Panc1 (cell line): ENCODE results near the gene C12orf75. TPM values are rescaled to one million over a fixed set of nuclear protein-coding genes. Genes with fewer than 3 reads are reported as not detected.

Experiments used
- ATAC-seq: fragments of 200-7000 bp; cut with Tn5 transposase; 2 replicates; pipeline ENCODE4 v1.9.1; 2020; ENCODE audit warnings: mild to moderate bottlenecking, moderate library complexity
- BruUV-seq: library from RNA; stranded (reverse); fragments of 400-500 nt; replicated peaks from 2 replicates; lab custom pipeline; 2021; lab: Mats Ljungman, UMichigan
- CTCF ChIA-PET: fragments of 300-600 bp; sonication (Branson Sonifier 250); formaldehyde crosslinking; loops from one replicate; lab custom pipeline; 2022; ENCODE audit warnings: antibody characterized with exemption; lab: Charles Lee
- POLR2A ChIA-PET: fragments of 300-600 bp; sonication (Branson Sonifier 250); formaldehyde crosslinking; loops from one replicate; lab custom pipeline; 2022; ENCODE audit warnings: antibody characterized with exemption; lab: Charles Lee
- DNase-seq: peaks from one replicate; pipeline ENCODE4 v3.0.0-alpha.2; 2010; ENCODE audit warnings: low read depth, low spot score
- H3K27ac ChIP-seq: 2 replicates; pipeline ENCODE4 v1.5.1; 2011; ENCODE audit warnings: mild to moderate bottlenecking, low read length, inconsistent platforms
- H3K27me3 ChIP-seq: fragments of 200-500 bp; sonication (Bioruptor generic); 2 replicates; pipeline ENCODE4 v1.6.0; 2014; ENCODE audit warnings: low read length, inconsistent platforms; ENCODE audit not compliant: control insufficient read depth, insufficient read depth
- H3K36me3 ChIP-seq: fragments of 200-500 bp; sonication (Bioruptor generic); 2 replicates; pipeline ENCODE4 v1.5.1; 2014; ENCODE audit warnings: inconsistent platforms, mild to moderate bottlenecking, low read length, moderate library complexity; ENCODE audit not compliant: control insufficient read depth, insufficient read depth
- H3K4me1 ChIP-seq: 2 replicates; pipeline ENCODE4 v1.5.1; 2011; ENCODE audit warnings: inconsistent platforms, mild to moderate bottlenecking, low read length, moderate library complexity; ENCODE audit not compliant: control insufficient read depth, insufficient read depth
- H3K4me3 ChIP-seq, 2 experiments: 2 replicates each; pipeline ENCODE4 v1.5.1; 2011 to 2012; ENCODE audit warnings: low read depth in 2 of 2, low read length in 2 of 2, mild to moderate bottlenecking in 2 of 2, inconsistent platforms in 1 of 2, moderate library complexity in 1 of 2
- H3K9me3 ChIP-seq: fragments of 200-500 bp; sonication (Bioruptor generic); 2 replicates; pipeline ENCODE4 v1.5.1; 2014; ENCODE audit warnings: low read depth, mild to moderate bottlenecking, inconsistent platforms, low read length, moderate library complexity; ENCODE audit not compliant: control insufficient read depth, insufficient read depth
- POLR2AphosphoS5 ChIP-seq: IDR thresholded peaks from 2 replicates; pipeline ENCODE4 v1.6.1; 2012; ENCODE audit warnings: mild to moderate bottlenecking, low read depth, low read length, moderate library complexity
- SIN3A ChIP-seq: IDR thresholded peaks from 2 replicates; pipeline ENCODE4 v1.6.1; 2012; ENCODE audit warnings: low read depth, mild to moderate bottlenecking, low read length, moderate library complexity, borderline replicate concordance; ENCODE audit not compliant: insufficient read depth
- TCF7L2 ChIP-seq: IDR thresholded peaks from 2 replicates; pipeline ENCODE4 v1.6.1; 2011; ENCODE audit warnings: mild to moderate bottlenecking, low read depth, low read length, inconsistent platforms
- in situ Hi-C: cut with HindIII; loops from 2 replicates; pipeline ENCODE4 v1.10.0; 2016; ENCODE audit warnings: low sequenced_read_pairs, low pct_unique_long_range_greater_than_20kb
- intact Hi-C: fragments of 100-400 bp; cut with micrococcal nuclease; formaldehyde crosslinking; loops from one replicate; pipeline ENCODE4 v1.10.0; 2022; ENCODE audit not compliant: unreplicated experiment
- total RNA-seq: library from RNA; stranded (reverse); gene quantifications from one replicate; pipeline ENCODE4 v1.2.1, GENCODE V29; 2021; ENCODE audit not compliant: unreplicated experiment
- TF ChIP-seq, protein P1 (sequence below), 2 experiments: IDR thresholded peaks; 2 replicates each; pipeline ENCODE4 v1.6.1; 2011 to 2012; ENCODE audit warnings: low read depth in 2 of 2, control low read depth in 1 of 2, low read length in 1 of 2, mild to moderate bottlenecking in 1 of 2, moderate library complexity in 1 of 2; ENCODE audit not compliant: insufficient read depth in 1 of 2
- TF ChIP-seq, protein P2 (sequence below): fragments of 450-650 bp; IDR thresholded peaks from 2 replicates; pipeline ENCODE4 v1.5.1; 2017; ENCODE audit warnings: mild to moderate bottlenecking

The C12orf75 gene
- total RNA-seq, 1 experiment from 2014 or later = 132 TPM

DNA sequence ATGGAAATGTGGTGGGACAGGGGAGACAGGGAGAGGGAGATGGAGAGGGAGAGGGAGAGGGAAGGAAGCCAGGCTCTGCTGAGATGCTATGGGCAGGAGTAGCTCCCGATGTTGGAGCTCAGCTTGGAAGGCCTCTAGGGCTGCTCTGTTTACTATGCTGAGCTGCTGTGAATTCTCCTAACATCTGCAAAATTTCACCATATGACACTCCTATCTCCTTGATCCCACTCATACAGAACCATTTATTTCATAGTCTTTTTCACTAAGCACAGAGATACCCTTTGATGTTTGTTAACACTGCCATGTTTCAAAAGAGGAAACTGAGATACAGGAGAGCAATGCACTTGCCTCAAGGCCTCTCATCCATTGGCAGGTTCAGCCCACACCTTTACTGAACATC lies 60.7 kb downstream of the C12orf75 start:
- no peak for ATAC-seq
- H3K27me3 ChIP-seq = no peaks in the 10 kb centered on the region
- TF ChIP-seq, protein P1, sequence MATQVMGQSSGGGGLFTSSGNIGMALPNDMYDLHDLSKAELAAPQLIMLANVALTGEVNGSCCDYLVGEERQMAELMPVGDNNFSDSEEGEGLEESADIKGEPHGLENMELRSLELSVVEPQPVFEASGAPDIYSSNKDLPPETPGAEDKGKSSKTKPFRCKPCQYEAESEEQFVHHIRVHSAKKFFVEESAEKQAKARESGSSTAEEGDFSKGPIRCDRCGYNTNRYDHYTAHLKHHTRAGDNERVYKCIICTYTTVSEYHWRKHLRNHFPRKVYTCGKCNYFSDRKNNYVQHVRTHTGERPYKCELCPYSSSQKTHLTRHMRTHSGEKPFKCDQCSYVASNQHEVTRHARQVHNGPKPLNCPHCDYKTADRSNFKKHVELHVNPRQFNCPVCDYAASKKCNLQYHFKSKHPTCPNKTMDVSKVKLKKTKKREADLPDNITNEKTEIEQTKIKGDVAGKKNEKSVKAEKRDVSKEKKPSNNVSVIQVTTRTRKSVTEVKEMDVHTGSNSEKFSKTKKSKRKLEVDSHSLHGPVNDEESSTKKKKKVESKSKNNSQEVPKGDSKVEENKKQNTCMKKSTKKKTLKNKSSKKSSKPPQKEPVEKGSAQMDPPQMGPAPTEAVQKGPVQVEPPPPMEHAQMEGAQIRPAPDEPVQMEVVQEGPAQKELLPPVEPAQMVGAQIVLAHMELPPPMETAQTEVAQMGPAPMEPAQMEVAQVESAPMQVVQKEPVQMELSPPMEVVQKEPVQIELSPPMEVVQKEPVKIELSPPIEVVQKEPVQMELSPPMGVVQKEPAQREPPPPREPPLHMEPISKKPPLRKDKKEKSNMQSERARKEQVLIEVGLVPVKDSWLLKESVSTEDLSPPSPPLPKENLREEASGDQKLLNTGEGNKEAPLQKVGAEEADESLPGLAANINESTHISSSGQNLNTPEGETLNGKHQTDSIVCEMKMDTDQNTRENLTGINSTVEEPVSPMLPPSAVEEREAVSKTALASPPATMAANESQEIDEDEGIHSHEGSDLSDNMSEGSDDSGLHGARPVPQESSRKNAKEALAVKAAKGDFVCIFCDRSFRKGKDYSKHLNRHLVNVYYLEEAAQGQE (IDR thresholded peaks at IDR 0.05; ENCODE audit: insufficient read depth in 1 of 2, low read depth in 2 of 2, low read length in 1 of 2) = no peak
- TF ChIP-seq SIN3A = no peak
- no peak for TF ChIP-seq TCF7L2
- TF ChIP-seq, protein P2, sequence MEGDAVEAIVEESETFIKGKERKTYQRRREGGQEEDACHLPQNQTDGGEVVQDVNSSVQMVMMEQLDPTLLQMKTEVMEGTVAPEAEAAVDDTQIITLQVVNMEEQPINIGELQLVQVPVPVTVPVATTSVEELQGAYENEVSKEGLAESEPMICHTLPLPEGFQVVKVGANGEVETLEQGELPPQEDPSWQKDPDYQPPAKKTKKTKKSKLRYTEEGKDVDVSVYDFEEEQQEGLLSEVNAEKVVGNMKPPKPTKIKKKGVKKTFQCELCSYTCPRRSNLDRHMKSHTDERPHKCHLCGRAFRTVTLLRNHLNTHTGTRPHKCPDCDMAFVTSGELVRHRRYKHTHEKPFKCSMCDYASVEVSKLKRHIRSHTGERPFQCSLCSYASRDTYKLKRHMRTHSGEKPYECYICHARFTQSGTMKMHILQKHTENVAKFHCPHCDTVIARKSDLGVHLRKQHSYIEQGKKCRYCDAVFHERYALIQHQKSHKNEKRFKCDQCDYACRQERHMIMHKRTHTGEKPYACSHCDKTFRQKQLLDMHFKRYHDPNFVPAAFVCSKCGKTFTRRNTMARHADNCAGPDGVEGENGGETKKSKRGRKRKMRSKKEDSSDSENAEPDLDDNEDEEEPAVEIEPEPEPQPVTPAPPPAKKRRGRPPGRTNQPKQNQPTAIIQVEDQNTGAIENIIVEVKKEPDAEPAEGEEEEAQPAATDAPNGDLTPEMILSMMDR = no peak
- TF ChIP-seq POLR2AphosphoS5 = no peak
- no peak overlapping the region for H3K27ac ChIP-seq
- intact Hi-C loops (no loop called here), in situ Hi-C loops (no loop called here)
- ChIA-PET CTCF (no interaction called here), POLR2A (no interaction called here)
- H3K4me3 ChIP-seq = no peak overlapping the region
- no peaks in the 10 kb centered on the region for H3K4me1 ChIP-seq
- no TSS peak for BruUV-seq
- H3K9me3 ChIP-seq = no peaks in the 10 kb centered on the region
- H3K36me3 ChIP-seq = no peaks in the 10 kb centered on the region
- DNase-seq = no peak

DNA sequence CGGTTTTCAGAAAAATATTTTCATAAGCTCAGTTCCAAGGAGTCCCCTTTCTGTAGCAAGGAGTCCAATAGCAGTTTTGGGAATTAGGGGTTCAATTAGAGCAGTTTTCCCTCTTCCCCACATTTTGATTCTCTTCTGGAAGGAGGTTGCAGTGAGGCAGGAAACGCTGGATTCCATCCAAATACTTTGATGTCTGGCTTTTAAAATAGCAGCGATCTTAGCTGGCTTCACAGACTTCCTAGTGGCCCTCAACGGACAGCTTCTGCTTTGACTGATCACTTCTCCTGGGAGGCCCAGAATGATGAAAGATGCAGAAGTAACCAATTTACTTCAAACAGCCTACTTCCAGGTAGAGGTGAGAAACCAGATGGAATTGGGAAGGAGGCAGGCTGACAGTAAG lies 63.1 kb downstream of the C12orf75 start:
- no peak overlapping the region for H3K27ac ChIP-seq
- no peak for TF ChIP-seq SIN3A
- TF ChIP-seq, protein P2 = no peak
- no peak for TF ChIP-seq POLR2AphosphoS5
- no peak for TF ChIP-seq TCF7L2
- TF ChIP-seq, protein P1 (IDR thresholded peaks at IDR 0.05; ENCODE audit: insufficient read depth in 1 of 2, low read depth in 2 of 2, low read length in 1 of 2) = no peak
- DNase-seq = no peak
- H3K4me1 ChIP-seq = no peaks in the 10 kb centered on the region
- ChIA-PET POLR2A (no interaction called here), CTCF (interaction anchor here (0.6 kb wide), 1 partner anchor 48 kb away, joined by 3 read pairs; no protein-coding TSS in a partner anchor)
- no TSS peak for BruUV-seq
- in situ Hi-C loops (no loop called here), intact Hi-C loops (no loop called here)
- H3K27me3 ChIP-seq = no peaks in the 10 kb centered on the region
- H3K4me3 ChIP-seq = no peak overlapping the region
- no peak for ATAC-seq
- H3K9me3 ChIP-seq = no peaks in the 10 kb centered on the region
- no peaks in the 10 kb centered on the region for H3K36me3 ChIP-seq
